ENCODE data around the gene LMNTD2.
"Not testable (repeated sequence)": the region's sequence is repeated elsewhere in the genome, so short reads cannot be mapped to it uniquely, and the experiment has no call there.

LMNTD2 gene

GRCh38 chr11:516918-517685, 43.4 kb downstream of the LMNTD2 start:
- DNase-seq = not testable (repeated sequence)

- DNase-seq = no peak
Observed at GRCh38 chr11:516400-516799, 44.1 kb downstream of the LMNTD2 start.

- DNase-seq = no peak
Observed at GRCh38 chr11:515131-515530, 45.4 kb downstream of the LMNTD2 start.

GRCh38 chr11:514606-515005, 45.9 kb downstream of the LMNTD2 start:
- no peak for DNase-seq

DNA sequence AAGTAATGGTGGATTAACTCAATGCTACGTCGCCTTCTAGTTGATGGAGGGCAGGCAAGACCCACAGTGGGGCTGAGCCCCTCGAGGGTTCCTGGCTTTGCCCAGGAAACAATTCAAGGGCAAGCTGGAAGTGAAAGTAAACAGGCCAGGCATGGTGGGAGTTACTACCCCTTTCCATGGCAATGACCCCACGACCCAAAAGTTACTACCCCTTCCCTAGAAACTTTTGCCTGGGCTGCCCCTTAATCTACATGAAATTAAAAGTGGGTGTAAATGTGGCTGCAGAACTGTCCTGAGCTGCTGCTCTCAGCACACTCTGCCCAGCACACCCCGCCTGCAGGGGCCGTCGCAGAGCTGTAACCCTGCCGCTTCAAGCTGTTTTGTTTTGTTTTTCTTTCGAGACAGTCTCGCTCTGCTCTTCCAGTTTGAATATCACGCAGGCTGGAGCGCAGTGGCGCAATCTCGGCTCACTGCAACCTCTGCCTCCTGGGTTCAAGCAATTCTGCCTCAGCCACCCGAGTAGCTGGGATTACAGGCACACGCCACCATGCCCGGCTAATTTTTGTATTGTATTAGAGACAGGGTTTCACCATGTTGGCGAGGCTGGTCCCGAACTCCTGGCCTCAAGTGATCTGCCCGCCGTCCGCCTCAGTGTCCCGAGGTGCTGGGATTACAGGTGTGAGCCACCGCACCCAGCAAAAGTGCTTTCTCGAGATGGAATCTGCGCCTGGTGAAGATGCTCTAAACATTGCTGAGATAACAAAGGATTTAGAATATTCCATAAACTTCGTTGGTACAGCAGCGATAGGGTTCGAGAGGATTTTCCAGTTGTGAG, 47.6 kb downstream of the LMNTD2 start:
- no peak for DNase-seq

DNA sequence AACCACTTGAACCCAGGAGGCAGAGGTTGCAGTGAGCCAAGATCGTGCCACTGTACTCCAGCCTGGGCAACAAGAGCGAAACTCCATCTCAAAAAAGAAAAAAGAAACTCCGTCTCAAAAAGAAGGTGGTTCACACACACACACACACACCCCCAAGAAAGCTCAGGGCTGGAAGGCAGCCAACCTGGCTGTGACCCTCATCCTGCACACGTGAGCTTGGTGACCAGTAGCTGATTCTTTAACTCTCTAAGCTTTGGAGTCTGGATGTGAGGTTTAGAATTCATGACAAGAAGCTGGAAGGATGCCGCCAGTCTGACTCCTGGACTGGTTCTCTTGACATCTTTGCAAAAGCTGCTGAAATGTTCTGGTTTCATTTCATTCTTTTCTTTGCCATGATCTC, 51.6 kb downstream of the LMNTD2 start:
- no peak for DNase-seq

DNA sequence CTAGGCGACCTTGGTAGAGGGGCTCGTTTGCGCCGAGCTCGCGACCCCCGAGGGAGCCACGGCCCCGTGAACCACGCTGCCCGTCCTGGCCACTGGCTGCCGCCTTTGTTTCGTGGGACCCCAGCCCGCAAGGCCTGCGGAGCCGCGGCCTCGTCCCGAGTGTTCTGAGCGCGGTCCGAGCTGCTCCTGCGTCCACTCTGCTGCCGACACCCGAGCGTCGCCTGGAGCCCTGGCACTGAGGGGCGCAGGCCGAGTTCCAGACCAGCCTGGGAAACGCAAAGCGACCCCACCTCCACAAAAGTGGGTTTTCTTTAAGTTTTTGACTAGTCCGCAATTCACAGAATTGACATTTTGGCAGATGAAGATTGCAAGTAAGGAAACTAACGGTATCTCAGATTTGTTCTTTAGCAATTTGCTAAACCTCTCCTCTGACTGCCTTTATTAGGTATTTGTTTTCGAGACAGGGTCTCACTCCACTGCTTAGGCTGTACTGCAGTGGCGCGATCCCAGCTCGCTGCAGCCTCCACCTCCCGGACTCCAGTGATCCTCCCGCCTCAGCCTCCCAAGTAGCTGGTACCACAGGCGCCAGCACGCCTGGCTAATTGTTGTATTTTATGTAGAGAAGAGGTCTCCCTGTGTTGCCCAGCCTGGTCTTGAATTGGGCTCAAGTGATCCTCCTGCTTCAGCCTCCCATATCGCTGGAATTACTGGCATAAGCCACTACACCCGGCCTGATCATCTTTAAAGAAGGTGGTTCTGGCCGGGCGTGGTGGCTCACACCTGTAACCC, 52.6 kb downstream of the LMNTD2 start:
- no peak for DNase-seq

- peak; percentile 81 to 100 (median 97) for DNase-seq
Observed at GRCh38 chr11:506995-507726, 53.4 kb downstream of the LMNTD2 start, which contains the start of gene RNH1. TSS of gene RNH1 (minus strand) at chr11:507242. CDS start at chr11:502162, 5,080 bp downstream.

DNA sequence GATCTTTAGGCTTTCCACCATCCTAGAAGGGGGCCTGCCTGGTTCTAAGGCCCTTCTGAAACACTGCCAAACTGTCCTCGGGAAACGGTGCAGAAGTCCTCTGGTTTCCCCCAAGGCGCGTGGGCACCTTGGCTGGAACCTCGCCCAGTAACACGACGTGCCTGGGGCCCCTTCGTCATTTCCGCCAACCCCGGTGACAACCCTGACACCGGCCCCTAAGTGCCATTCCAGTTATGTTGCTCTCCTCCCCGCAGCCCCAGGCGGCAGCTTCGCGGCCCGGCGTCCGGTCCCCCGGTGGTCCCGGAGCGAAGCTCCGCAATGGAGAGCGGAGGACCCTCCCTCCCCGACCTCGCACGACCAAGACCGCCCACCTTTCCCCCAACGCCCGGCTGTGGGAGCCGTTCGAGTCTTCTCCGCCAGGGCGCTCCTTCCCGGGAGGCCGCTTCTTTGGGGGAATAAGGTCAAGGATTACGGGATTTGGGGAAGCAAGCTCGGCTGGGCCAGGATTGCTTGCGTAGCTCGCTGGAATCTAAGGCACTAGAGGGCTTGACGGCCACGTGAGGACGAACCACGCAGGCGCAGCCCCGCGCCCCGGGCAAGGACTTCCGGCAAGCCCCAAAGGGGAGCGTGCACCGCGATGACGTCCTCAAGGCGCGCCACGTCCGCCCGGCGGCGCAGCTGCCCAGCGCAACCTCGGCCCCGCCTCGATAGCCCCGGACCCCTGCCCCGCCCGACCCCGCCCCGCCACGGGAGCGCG, 54.1 kb downstream of the LMNTD2 start:
- peak; percentile 78 to 99 (median 96) for DNase-seq

DNA sequence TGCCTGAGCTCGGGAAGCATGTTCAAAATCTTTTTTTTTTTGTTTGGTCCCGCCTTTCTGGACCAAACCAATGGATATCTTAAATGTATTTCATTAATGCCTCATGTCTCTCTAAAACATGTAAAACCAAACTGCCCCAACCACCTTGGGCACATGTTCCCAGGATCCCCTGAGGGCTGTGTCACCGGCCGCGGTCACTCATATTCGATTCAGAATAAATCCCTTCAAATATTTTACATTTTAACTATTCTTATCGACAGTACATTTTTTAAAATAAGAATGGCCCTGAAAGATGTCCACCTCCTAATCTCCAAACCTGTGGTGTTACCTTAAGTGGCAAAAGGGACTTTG, 55.6 kb downstream of the LMNTD2 start:
- no peak for DNase-seq
